HG02763 (cell line): ENCODE results near the gene HYAL1.
"Not testable (repeated sequence)": the region's sequence is repeated elsewhere in the genome, so short reads cannot be mapped to it uniquely, and the experiment has no call there.

Source experiments
- ATAC-seq: cut with Tn5 transposase; IDR thresholded peaks from one replicate; pipeline ENCODE4 v1.9.1; 2021; ENCODE audit warnings: mild to moderate bottlenecking, moderate library complexity; ENCODE audit not compliant: unreplicated experiment

Gene HYAL1

GRCh38 chr3:50275141-50275995 is 28.0 kb downstream of the HYAL1 start:
- ATAC-seq: no peak

- no peak for ATAC-seq
Measured at GRCh38 chr3:50274371-50275104, 28.8 kb downstream of the HYAL1 start.

GRCh38 chr3:50273689-50274065 is 29.7 kb downstream of the HYAL1 start:
- no peak for ATAC-seq

- peak; percentile 80 for ATAC-seq
Measured at GRCh38 chr3:50272911-50273688, 30.3 kb downstream of the HYAL1 start.

GRCh38 chr3:50272538-50272910 is 30.9 kb downstream of the HYAL1 start:
- ATAC-seq: not testable (repeated sequence)

- ATAC-seq: no peak
Measured at GRCh38 chr3:50271314-50271936, 31.9 kb downstream of the HYAL1 start.

GRCh38 chr3:50270422-50271224 is 32.8 kb downstream of the HYAL1 start:
- ATAC-seq: no peak

GRCh38 chr3:50269977-50270413 is 33.4 kb downstream of the HYAL1 start:
- no peak for ATAC-seq

- no peak for ATAC-seq
Measured at GRCh38 chr3:50269460-50269859, 33.9 kb downstream of the HYAL1 start.

GRCh38 chr3:50268703-50269451 is 34.5 kb downstream of the HYAL1 start, which contains the start of gene SEMA3B:
TSS of gene SEMA3B (plus strand) at chr3:50269147. CDS start at chr3:50269241, 94 bp downstream.
- no peak for ATAC-seq

- ATAC-seq: no peak
Measured at GRCh38 chr3:50268276-50268675, 35.1 kb downstream of the HYAL1 start.

GRCh38 chr3:50267280-50267913 is 36.0 kb downstream of the HYAL1 start:
- ATAC-seq: no peak

GRCh38 chr3:50266836-50267235 is 36.5 kb downstream of the HYAL1 start:
- no peak for ATAC-seq

- ATAC-seq: no peak
Measured at GRCh38 chr3:50266017-50266416, 37.4 kb downstream of the HYAL1 start.

- no peak for ATAC-seq
Measured at GRCh38 chr3:50265571-50265970, 37.8 kb downstream of the HYAL1 start.

GRCh38 chr3:50264964-50265485 is 38.3 kb downstream of the HYAL1 start:
- ATAC-seq: no peak

GRCh38 chr3:50264383-50264963 is 38.9 kb downstream of the HYAL1 start:
- ATAC-seq: no peak
